Esophagus muscularis mucosa (tissue), 4 donors: ENCODE results near the gene CDHR3. TPM values are rescaled to one million over a fixed set of nuclear protein-coding genes. Genes with fewer than 3 reads are reported as not detected.

Experiments used
- DNase-seq: peaks from one replicate; pipeline ENCODE4 v3.0.0-alpha.2; 2017; ENCODE audit errors: extremely low spot score
- H3K27ac ChIP-seq, 4 donors: fragments of 200-600 bp; sonication (generic); replicated peaks in 1 of 4; 1 replicate in 3 of 4; 2 replicates in 1 of 4; pipeline ENCODE4 v1.5.1; 2016 to 2019; ENCODE audit warnings: mild to moderate bottlenecking in 1 of 4
- H3K27me3 ChIP-seq, 4 donors: fragments of 200-600 bp; sonication (generic); one replicate each; pipeline versions ENCODE4 v1.5.1 to v1.6.0; 2016 to 2019
- H3K36me3 ChIP-seq, 4 donors: fragments of 200-600 bp; sonication (generic); one replicate each; pipeline ENCODE4 v1.5.1; 2016 to 2019
- H3K4me1 ChIP-seq, 4 donors: fragments of 200-600 bp; sonication (generic); one replicate each; pipeline ENCODE4 v1.5.1; 2016 to 2019
- H3K4me3 ChIP-seq, 4 donors: fragments of 200-600 bp; sonication (generic); 1 replicate in 2 of 4; 2 replicates in 2 of 4; pipeline ENCODE4 v1.5.1; 2016 to 2019; ENCODE audit warnings: mild to moderate bottlenecking in 4 of 4, moderate library complexity in 1 of 4
- H3K9me3 ChIP-seq, 4 donors: fragments of 200-600 bp; sonication (generic); 1 replicate in 3 of 4; 2 replicates in 1 of 4; pipeline ENCODE4 v1.5.1; 2016 to 2019
- CTCF ChIP-seq, 3 experiments: fragments of 200-600 bp in 2 of 3; fragments of 450-650 bp in 1 of 3; sonication (generic) in 2 of 3; IDR thresholded peaks; one replicate each; pipeline ENCODE4 v1.5.1; 2017 to 2019; ENCODE audit warnings: antibody characterized with exemption in 3 of 3, mild to moderate bottlenecking in 2 of 3, moderate library complexity in 1 of 3
- EP300 ChIP-seq: sonication (generic); formaldehyde crosslinking; IDR thresholded peaks from one replicate; pipeline ENCODE4 v1.6.1; 2017; ENCODE audit warnings: antibody characterized with exemption
- POLR2A ChIP-seq: fragments of 450-650 bp; IDR thresholded peaks from one replicate; pipeline ENCODE4 v1.6.1; 2017; ENCODE audit warnings: antibody characterized with exemption, moderate library complexity, mild to moderate bottlenecking, low read depth
- POLR2AphosphoS5 ChIP-seq, 2 donors: sonication (generic); formaldehyde crosslinking; IDR thresholded peaks; one replicate each; pipeline ENCODE4 v1.6.1; 2017; ENCODE audit warnings: antibody characterized with exemption in 2 of 2
- WGBS: methylation state at CpG from one replicate; pipeline ENCODE4 v1.1.5; 2018; 5-methylcytosine and 5-hydroxymethylcytosine counted together
- intact Hi-C: fragments of 100-400 bp; cut with DNase I; formaldehyde crosslinking; loops from one replicate; pipeline ENCODE4 v1.15.1; 2023
- total RNA-seq, 4 donors: library from RNA; depleted of rRNA; stranded (reverse); fragments of >200 nt; gene quantifications; one replicate each; pipeline versions ENCODE4 v1.1.0 to v1.2.1, GENCODE V29; 2016

Gene CDHR3
- total RNA-seq, 4 donors from 2014 or later: 7.8 to 41.1 (median 21.2) TPM

GRCh38 chr7:105990727-105991453 is 27.8 kb downstream of the CDHR3 start:
- WGBS: 56% methylated on average over 5 of the region's 5 CpGs
- TF ChIP-seq POLR2A (no peak), CTCF (IDR thresholded peaks at IDR 0.05) (peak in 1 of 3 experiments; percentile 5)
- H3K27me3 ChIP-seq: no peaks in the 10 kb centered on the region
- H3K9me3 ChIP-seq: no peaks in the 10 kb centered on the region
- peaks cover 0 to 3% (median 0%) of the 10 kb centered on the region in 4 donors for H3K36me3 ChIP-seq
- peak overlapping the region; percentile 45 to 68 (median 66) for H3K27ac ChIP-seq
- peaks cover 0 to 43% (median 32%) of the 10 kb centered on the region in 4 donors for H3K4me1 ChIP-seq
- no peak overlapping the region for H3K4me3 ChIP-seq
- DNase-seq: no peak
- intact Hi-C loops: no loop called here

DNA sequence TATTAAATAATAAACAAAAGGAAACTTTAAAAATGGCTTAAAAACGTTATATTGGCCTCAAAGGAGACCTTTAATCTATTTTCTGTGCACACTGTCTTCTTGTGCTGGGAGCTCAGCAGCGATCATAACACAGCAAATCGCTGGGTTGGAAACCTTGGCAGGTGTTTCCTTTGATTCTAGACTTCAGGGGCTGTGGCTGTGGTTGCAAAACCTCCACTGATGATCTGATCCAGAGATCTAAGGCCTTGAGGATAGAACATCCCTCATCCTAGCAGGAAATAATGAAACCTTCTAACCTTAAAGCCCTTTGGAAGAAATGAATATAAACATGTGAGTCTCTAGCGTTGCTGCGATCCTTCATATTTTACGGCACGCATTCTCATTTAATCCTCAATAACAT is 29.8 kb downstream of the CDHR3 start:
- Histone ChIP-seq H3K27ac (no peak overlapping the region), H3K4me1 (peaks cover 0 to 51% (median 41%) of the 10 kb centered on the region in 4 donors), H3K36me3 (peaks cover 0 to 11% (median 0%) of the 10 kb centered on the region in 4 donors), H3K9me3 (no peaks in the 10 kb centered on the region), H3K4me3 (no peak overlapping the region), H3K27me3 (no peaks in the 10 kb centered on the region)
- no peak for DNase-seq
- intact Hi-C loops: no loop called here
- TF ChIP-seq POLR2AphosphoS5 (IDR thresholded peaks at IDR 0.05) (no peak), EP300 (no peak), POLR2A (no peak), CTCF (IDR thresholded peaks at IDR 0.05) (no peak)
- 73% methylated on average over 7 of the region's 7 CpGs for WGBS

DNA sequence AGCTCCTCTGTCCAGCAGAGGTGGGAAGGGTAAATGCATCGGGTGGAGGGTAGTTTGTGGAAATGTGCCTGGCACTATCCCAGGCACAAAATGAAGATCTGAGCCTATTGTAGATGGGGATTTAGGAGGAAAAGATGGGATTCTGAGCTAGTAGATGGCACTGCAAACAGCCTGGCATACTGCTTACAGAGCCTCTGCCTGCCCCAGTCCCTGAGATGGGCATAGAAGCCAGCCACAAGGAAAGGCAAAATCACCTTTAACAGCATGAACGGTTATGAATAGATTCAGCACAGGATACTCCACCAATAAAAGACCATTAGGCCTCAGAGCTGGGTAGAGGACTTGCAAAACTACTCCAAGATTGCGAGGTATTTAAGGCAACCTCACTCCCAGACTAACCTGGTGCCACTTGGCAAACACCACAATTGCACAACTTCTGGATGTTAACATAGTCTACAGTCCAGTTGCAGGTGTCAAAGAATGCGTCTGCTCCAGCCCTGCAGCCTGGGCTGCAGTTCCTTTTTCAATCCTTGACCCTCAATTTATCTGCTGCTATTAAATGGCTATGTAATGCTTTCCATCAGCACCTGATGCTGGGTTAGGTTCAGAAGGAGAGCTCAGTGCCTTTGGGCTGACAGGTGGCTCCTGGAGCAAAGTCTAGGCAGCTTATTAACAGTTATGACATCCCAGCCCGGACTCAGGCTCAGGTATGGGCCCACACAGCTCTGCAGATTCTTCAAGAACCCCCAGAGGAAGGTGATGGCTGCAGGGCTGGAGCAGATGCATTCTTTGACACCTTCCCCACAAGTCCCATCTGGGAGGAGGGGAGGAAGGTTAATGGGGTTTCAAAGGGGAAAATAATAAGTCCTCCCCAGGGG is 34.0 kb downstream of the CDHR3 start:
- Histone ChIP-seq H3K27me3 (no peaks in the 10 kb centered on the region), H3K36me3 (peaks cover 0 to 11% (median 0%) of the 10 kb centered on the region in 4 donors), H3K9me3 (no peaks in the 10 kb centered on the region), H3K27ac (no peak overlapping the region), H3K4me3 (no peak overlapping the region), H3K4me1 (peaks cover 4 to 23% (median 13%) of the 10 kb centered on the region in 4 donors)
- 79% methylated on average over 5 of the region's 5 CpGs for WGBS
- TF ChIP-seq EP300: no peak
- intact Hi-C loops: no loop called here
- no peak for DNase-seq

- Histone ChIP-seq H3K4me1 (peaks cover 4 to 23% (median 13%) of the 10 kb centered on the region in 4 donors), H3K9me3 (no peaks in the 10 kb centered on the region), H3K27me3 (no peaks in the 10 kb centered on the region), H3K36me3 (peaks cover 0 to 11% (median 0%) of the 10 kb centered on the region in 4 donors), H3K27ac (no peak overlapping the region), H3K4me3 (no peak overlapping the region)
- DNase-seq: no peak
- intact Hi-C loops: no loop called here
- WGBS: 86% methylated on average over 5 of the region's 5 CpGs
- TF ChIP-seq EP300 (no peak), POLR2AphosphoS5 (IDR thresholded peaks at IDR 0.05) (no peak), CTCF (IDR thresholded peaks at IDR 0.05) (no peak), POLR2A (no peak)
Observed at GRCh38 chr7:105999256-105999655, 36.2 kb downstream of the CDHR3 start.

DNA sequence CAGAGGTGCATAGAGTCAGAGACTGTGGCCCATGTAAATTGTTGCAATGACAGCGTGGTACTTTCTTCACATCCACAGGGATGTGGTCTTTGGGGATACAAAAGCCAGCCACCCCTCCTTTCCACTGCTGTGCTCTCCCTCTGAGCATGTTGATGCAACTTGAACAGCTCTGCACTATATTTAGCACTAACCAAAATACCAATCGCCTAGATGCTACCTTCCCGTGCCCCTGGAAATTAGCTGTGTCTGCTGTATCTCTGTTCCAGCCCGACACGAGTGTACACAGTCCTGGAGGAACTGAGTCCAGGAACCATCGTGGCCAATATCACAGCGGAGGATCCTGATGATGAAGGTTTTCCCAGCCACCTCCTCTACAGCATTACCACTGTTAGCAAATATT is 38.1 kb downstream of the CDHR3 start:
- intact Hi-C loops: loop anchor here (10.0 kb wide), 2 partner anchors 236 to 346 kb away; no protein-coding TSS in a partner anchor
- H3K9me3 ChIP-seq: no peaks in the 10 kb centered on the region
- WGBS: 63% methylated on average over 7 of the region's 7 CpGs
- peaks cover 4 to 23% (median 13%) of the 10 kb centered on the region in 4 donors for H3K4me1 ChIP-seq
- no peaks in the 10 kb centered on the region for H3K27me3 ChIP-seq
- no peak for DNase-seq
- no peak overlapping the region for H3K27ac ChIP-seq
- TF ChIP-seq EP300 (no peak), POLR2AphosphoS5 (IDR thresholded peaks at IDR 0.05) (no peak), CTCF (IDR thresholded peaks at IDR 0.05) (no peak)
- H3K4me3 ChIP-seq: no peak overlapping the region
- peaks cover 0 to 4% (median 0%) of the 10 kb centered on the region in 4 donors for H3K36me3 ChIP-seq
